K562 (cell line): ENCODE data around the gene ZFP36. TPM values are rescaled to one million over a fixed set of nuclear protein-coding genes. Genes with fewer than 3 reads are reported as not detected.
A peak's percentile ranks its signal among the peaks of the same experiment; 100 is the strongest.

Experiments
- FIP1L1 ChIP-seq: fragments of 200-400 bp; formaldehyde crosslinking; IDR thresholded peaks from 2 replicates; pipeline ENCODE4 v1.6.1; 2018; ENCODE audit warnings: mild to moderate bottlenecking, low read depth, low read length; ENCODE audit not compliant: poor library complexity, severe bottlenecking
- FOXA1 ChIP-seq: fragments of 450-650 bp; IDR thresholded peaks from 2 replicates; pipeline ENCODE4 v1.6.1; 2016; ENCODE audit warnings: mild to moderate bottlenecking, borderline replicate concordance
- PTRF ChIP-seq: fragments of 450-650 bp; IDR thresholded peaks from 2 replicates; pipeline ENCODE4 v1.6.1; 2016; ENCODE audit warnings: mild to moderate bottlenecking, missing genetic modification characterization, missing compliant biosample characterization
- PYGO2 ChIP-seq: fragments of 450-650 bp; IDR thresholded peaks from 2 replicates; pipeline ENCODE4 v1.6.1; 2016; ENCODE audit warnings: mild to moderate bottlenecking, missing genetic modification characterization, moderate library complexity, missing compliant biosample characterization
- SMAD4 ChIP-seq: fragments of 250-450 bp; sonication (Bioruptor Pico); conservative IDR thresholded peaks from 2 replicates; pipeline ENCODE4 v1.8.0; 2021; ENCODE audit warnings: inconsistent platforms, mild to moderate bottlenecking, moderate library complexity
- SMARCA4 ChIP-seq: fragments of 450-650 bp; IDR thresholded peaks from 2 replicates; pipeline ENCODE4 v1.6.1; 2016
- TAL1 ChIP-seq: fragments of 450-650 bp; IDR thresholded peaks from 2 replicates; pipeline ENCODE4 v1.6.1; 2016; ENCODE audit warnings: mild to moderate bottlenecking
- YBX1 ChIP-seq: fragments of 450-650 bp; IDR thresholded peaks from 2 replicates; pipeline ENCODE4 v1.7.1; 2016; ENCODE audit warnings: mild to moderate bottlenecking
- ZNF561 ChIP-seq: fragments of 450-650 bp; formaldehyde crosslinking; conservative IDR thresholded peaks from 2 replicates; pipeline ENCODE4 v1.4.0; 2020; ENCODE audit warnings: mild to moderate bottlenecking, moderate library complexity
- polyA plus RNA-seq, 8 experiments: library from polyadenylated mRNA; depleted of rRNA in 4 of 8; stranded (reverse) in 5 of 8; unstranded in 3 of 8; fragments of >200 nt; fragmentation: Nextera tagmentation in 2 of 8; fragmentation: Illumina TruSeq in 1 of 8; extraction: Ambion mirVana in 2 of 8; extraction: Trizol in 1 of 8; gene quantifications; 2 replicates each; pipeline versions ENCODE4 v1.2.1 to v1.2.3, GENCODE V29; 2011 to 2014; ENCODE audit warnings: inconsistent platforms in 1 of 8, missing spikeins in 1 of 8
- total RNA-seq, 7 experiments: library from RNA; depleted of rRNA in 6 of 7; stranded (reverse); fragments of >200 nt in 6 of 7; fragmentation: Illumina TruSeq in 2 of 7; extraction: Trizol in 2 of 7; gene quantifications; 2 replicates each; pipeline versions ENCODE4 v1.2.1 to v1.2.3, GENCODE V29; 2011 to 2021; ENCODE audit warnings: low replicate concordance in 1 of 7
- TF ChIP-seq, protein P1 (sequence below), 2 experiments: IDR thresholded peaks; 2 replicates each; pipeline ENCODE4 v1.6.1; 2011; ENCODE audit warnings: borderline replicate concordance in 1 of 2, control low read depth in 1 of 2, low read depth in 1 of 2, low read length in 1 of 2, mild to moderate bottlenecking in 1 of 2, mixed read lengths in 1 of 2, moderate library complexity in 1 of 2; ENCODE audit not compliant: insufficient read depth in 1 of 2, insufficient read length in 1 of 2, poor library complexity in 1 of 2, severe bottlenecking in 1 of 2; ENCODE audit errors: extremely low read depth in 1 of 2
- TF ChIP-seq, protein P2 (sequence below): fragments of 450-650 bp; IDR thresholded peaks from one replicate; pipeline ENCODE4 v1.6.1; 2018; ENCODE audit warnings: mild to moderate bottlenecking, moderate library complexity; ENCODE audit not compliant: partially characterized antibody
- TF ChIP-seq, protein P3 (sequence below), 2 experiments: fragments of 450-650 bp in 1 of 2; IDR thresholded peaks; 2 replicates each; pipeline ENCODE4 v1.6.1; 2011 to 2017; ENCODE audit warnings: low read depth in 2 of 2, antibody characterized with exemption in 1 of 2, borderline replicate concordance in 1 of 2, low read length in 1 of 2, mild to moderate bottlenecking in 1 of 2, mixed read lengths in 1 of 2; ENCODE audit not compliant: control insufficient read depth in 1 of 2

The ZFP36 gene
- total and polyA plus RNA-seq, 9 of the 15 experiments (the other 6 are each of a cell fraction or from before 2014, with no cell fraction given): 1.0 to 20.1 (median 3.5) TPM

GRCh38 chr19:39397360-39398296 is 9.0 kb upstream of the ZFP36 start (continued):
- TF ChIP-seq, protein P1, sequence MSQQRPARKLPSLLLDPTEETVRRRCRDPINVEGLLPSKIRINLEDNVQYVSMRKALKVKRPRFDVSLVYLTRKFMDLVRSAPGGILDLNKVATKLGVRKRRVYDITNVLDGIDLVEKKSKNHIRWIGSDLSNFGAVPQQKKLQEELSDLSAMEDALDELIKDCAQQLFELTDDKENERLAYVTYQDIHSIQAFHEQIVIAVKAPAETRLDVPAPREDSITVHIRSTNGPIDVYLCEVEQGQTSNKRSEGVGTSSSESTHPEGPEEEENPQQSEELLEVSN (IDR thresholded peaks at IDR 0.05; ENCODE audit: borderline replicate concordance in 1 of 2, extremely low read depth in 1 of 2, insufficient read depth in 1 of 2, insufficient read length in 1 of 2, low read depth in 1 of 2, low read length in 1 of 2, poor library complexity in 1 of 2, severe bottlenecking in 1 of 2): no peak
- peak; percentile 54; the same call in 1 of the 2 replicates for TF ChIP-seq SMARCA4
- TF ChIP-seq FIP1L1: peak; percentile 28
- no peak for TF ChIP-seq PTRF (tag)
- no peak for TF ChIP-seq PYGO2 (tag)
- TF ChIP-seq, protein P2, sequence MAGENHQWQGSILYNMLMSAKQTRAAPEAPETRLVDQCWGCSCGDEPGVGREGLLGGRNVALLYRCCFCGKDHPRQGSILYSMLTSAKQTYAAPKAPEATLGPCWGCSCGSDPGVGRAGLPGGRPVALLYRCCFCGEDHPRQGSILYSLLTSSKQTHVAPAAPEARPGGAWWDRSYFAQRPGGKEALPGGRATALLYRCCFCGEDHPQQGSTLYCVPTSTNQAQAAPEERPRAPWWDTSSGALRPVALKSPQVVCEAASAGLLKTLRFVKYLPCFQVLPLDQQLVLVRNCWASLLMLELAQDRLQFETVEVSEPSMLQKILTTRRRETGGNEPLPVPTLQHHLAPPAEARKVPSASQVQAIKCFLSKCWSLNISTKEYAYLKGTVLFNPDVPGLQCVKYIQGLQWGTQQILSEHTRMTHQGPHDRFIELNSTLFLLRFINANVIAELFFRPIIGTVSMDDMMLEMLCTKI: no peak
- TF ChIP-seq FOXA1: no peak
- TF ChIP-seq SMAD4 (CRISPR knock-in tag): peak; percentile 53
- TF ChIP-seq, protein P3, sequence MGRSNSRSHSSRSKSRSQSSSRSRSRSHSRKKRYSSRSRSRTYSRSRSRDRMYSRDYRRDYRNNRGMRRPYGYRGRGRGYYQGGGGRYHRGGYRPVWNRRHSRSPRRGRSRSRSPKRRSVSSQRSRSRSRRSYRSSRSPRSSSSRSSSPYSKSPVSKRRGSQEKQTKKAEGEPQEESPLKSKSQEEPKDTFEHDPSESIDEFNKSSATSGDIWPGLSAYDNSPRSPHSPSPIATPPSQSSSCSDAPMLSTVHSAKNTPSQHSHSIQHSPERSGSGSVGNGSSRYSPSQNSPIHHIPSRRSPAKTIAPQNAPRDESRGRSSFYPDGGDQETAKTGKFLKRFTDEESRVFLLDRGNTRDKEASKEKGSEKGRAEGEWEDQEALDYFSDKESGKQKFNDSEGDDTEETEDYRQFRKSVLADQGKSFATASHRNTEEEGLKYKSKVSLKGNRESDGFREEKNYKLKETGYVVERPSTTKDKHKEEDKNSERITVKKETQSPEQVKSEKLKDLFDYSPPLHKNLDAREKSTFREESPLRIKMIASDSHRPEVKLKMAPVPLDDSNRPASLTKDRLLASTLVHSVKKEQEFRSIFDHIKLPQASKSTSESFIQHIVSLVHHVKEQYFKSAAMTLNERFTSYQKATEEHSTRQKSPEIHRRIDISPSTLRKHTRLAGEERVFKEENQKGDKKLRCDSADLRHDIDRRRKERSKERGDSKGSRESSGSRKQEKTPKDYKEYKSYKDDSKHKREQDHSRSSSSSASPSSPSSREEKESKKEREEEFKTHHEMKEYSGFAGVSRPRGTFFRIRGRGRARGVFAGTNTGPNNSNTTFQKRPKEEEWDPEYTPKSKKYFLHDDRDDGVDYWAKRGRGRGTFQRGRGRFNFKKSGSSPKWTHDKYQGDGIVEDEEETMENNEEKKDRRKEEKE (IDR thresholded peaks at IDR 0.05; ENCODE audit: borderline replicate concordance in 1 of 2, control insufficient read depth in 1 of 2, low read depth in 2 of 2, low read length in 1 of 2): 0 out of 4 replicates have a peak, but pooled peaks of 1 of the 2 experiments have one; percentile 45
- no peak for TF ChIP-seq YBX1
- no peak for TF ChIP-seq ZNF561
- no peak for TF ChIP-seq TAL1
